ENCODE results near the gene OR2V2. TPM values are rescaled to one million over a fixed set of nuclear protein-coding genes. Genes with fewer than 3 reads are reported as not detected.

Gene OR2V2
- total RNA-seq, 1 donor from 2014 or later: not detected

GRCh38 chr5:181199881-181200638 is 52.7 kb downstream of the OR2V2 start:
- no peak overlapping the region for H3K27ac Mint-ChIP-seq
- H3K27me3 Mint-ChIP-seq: peaks cover 31% of the 10 kb centered on the region
- intact Hi-C loops (cut with micrococcal nuclease): no loop called here
- H3K4me3 Mint-ChIP-seq: no peak overlapping the region
- DNase-seq: no peak
- peaks cover 8% of the 10 kb centered on the region for H3K4me1 Mint-ChIP-seq
- H3K9me3 Mint-ChIP-seq: no peaks in the 10 kb centered on the region
- H3K36me3 Mint-ChIP-seq (ENCODE audit: low read depth): peaks cover 3% of the 10 kb centered on the region

- Mint-ChIP-seq H3K36me3 (ENCODE audit: low read depth) (peaks cover 3% of the 10 kb centered on the region), H3K4me3 (no peak overlapping the region)
- DNase-seq: no peak
These were observed 53.4 kb downstream of the OR2V2 start for GRCh38 chr5:181200816-181201215.

GRCh38 chr5:181203093-181203711 is 55.8 kb downstream of the OR2V2 start:
- intact Hi-C loops (cut with micrococcal nuclease): no loop called here
- Mint-ChIP-seq H3K36me3 (ENCODE audit: low read depth) (peaks cover 13% of the 10 kb centered on the region), H3K27me3 (peaks cover 47% of the 10 kb centered on the region), H3K27ac (no peak overlapping the region), H3K4me1 (peaks cover 30% of the 10 kb centered on the region), H3K9me3 (peaks cover 8% of the 10 kb centered on the region), H3K4me3 (peak overlapping the region; percentile 86)
- DNase-seq: no peak

More at GRCh38 chr5:181200816-181201215, 53.4 kb downstream of the OR2V2 start:
- Mint-ChIP-seq H3K9me3 (no peaks in the 10 kb centered on the region), H3K4me1 (peaks cover 12% of the 10 kb centered on the region), H3K27ac (no peak overlapping the region), H3K27me3 (peaks cover 35% of the 10 kb centered on the region)
- intact Hi-C loops (cut with micrococcal nuclease): no loop called here

GRCh38 chr5:181203777-181204112 is 56.4 kb downstream of the OR2V2 start:
- no peak for DNase-seq
- Mint-ChIP-seq H3K27me3 (peaks cover 47% of the 10 kb centered on the region), H3K9me3 (peaks cover 8% of the 10 kb centered on the region), H3K36me3 (ENCODE audit: low read depth) (peaks cover 13% of the 10 kb centered on the region), H3K27ac (peak overlapping the region; percentile 79), H3K4me1 (peaks cover 32% of the 10 kb centered on the region), H3K4me3 (peak overlapping the region; percentile 86)
- intact Hi-C loops (cut with micrococcal nuclease): no loop called here

- Mint-ChIP-seq H3K4me3 (peak overlapping the region; percentile 86), H3K27ac (peak overlapping the region; percentile 79), H3K9me3 (peaks cover 8% of the 10 kb centered on the region), H3K27me3 (peaks cover 46% of the 10 kb centered on the region), H3K36me3 (ENCODE audit: low read depth) (peaks cover 13% of the 10 kb centered on the region), H3K4me1 (peaks cover 32% of the 10 kb centered on the region)
- intact Hi-C loops (cut with micrococcal nuclease): no loop called here
- peak; percentile 75 for DNase-seq
These were observed 56.9 kb downstream of the OR2V2 start for GRCh38 chr5:181204113-181204825.

GRCh38 chr5:181204826-181205760 is 57.7 kb downstream of the OR2V2 start, which contains the start of gene TRIM7:
Gene TRIM7 (minus strand): TSS chr5:181205196. CDS start chr5:181205110, 86 bp downstream.
- intact Hi-C loops (cut with micrococcal nuclease): no loop called here
- Mint-ChIP-seq H3K27ac (peak within 1 kb of the TSS; percentile 91), H3K4me3 (peak within 1 kb of the TSS; percentile 91), H3K27me3 (peaks cover 42% of the 10 kb centered on the region), H3K4me1 (peaks cover 32% of the 10 kb centered on the region), H3K9me3 (peaks cover 8% of the 10 kb centered on the region), H3K36me3 (ENCODE audit: low read depth) (peaks cover 13% of the 10 kb centered on the region)
- peak; percentile 79 for DNase-seq

GRCh38 chr5:181205761-181206649 is 58.6 kb downstream of the OR2V2 start:
- DNase-seq: peak; percentile 75
- H3K9me3 Mint-ChIP-seq: peaks cover 8% of the 10 kb centered on the region

GRCh38 chr5:181207214-181207959 is 60.0 kb downstream of the OR2V2 start:
- Mint-ChIP-seq H3K36me3 (ENCODE audit: low read depth) (peaks cover 11% of the 10 kb centered on the region), H3K27ac (peak overlapping the region; percentile 91), H3K4me3 (peak overlapping the region; percentile 91), H3K4me1 (peaks cover 31% of the 10 kb centered on the region), H3K9me3 (peaks cover 8% of the 10 kb centered on the region), H3K27me3 (peaks cover 28% of the 10 kb centered on the region)
- peak; percentile 92 for DNase-seq
- intact Hi-C loops (cut with micrococcal nuclease): loop anchor here (1.0 kb wide), 5 partner anchors 11 to 54 kb away; partner anchors contain the start of gene TRIM52

More at GRCh38 chr5:181205761-181206649, 58.6 kb downstream of the OR2V2 start:
- peaks cover 35% of the 10 kb centered on the region for H3K27me3 Mint-ChIP-seq
- peak overlapping the region; percentile 91 for H3K27ac Mint-ChIP-seq
- peaks cover 13% of the 10 kb centered on the region for H3K36me3 Mint-ChIP-seq (ENCODE audit: low read depth)
- intact Hi-C loops (cut with micrococcal nuclease): loop anchor here (1.0 kb wide), 1 partner anchor 40 kb away; no protein-coding TSS in a partner anchor
- H3K4me3 Mint-ChIP-seq: peak overlapping the region; percentile 91
- peaks cover 30% of the 10 kb centered on the region for H3K4me1 Mint-ChIP-seq

- Mint-ChIP-seq H3K4me3 (peak overlapping the region; percentile 91), H3K27ac (peak overlapping the region; percentile 91), H3K27me3 (peaks cover 27% of the 10 kb centered on the region), H3K36me3 (ENCODE audit: low read depth) (peaks cover 11% of the 10 kb centered on the region), H3K9me3 (peaks cover 8% of the 10 kb centered on the region), H3K4me1 (peaks cover 33% of the 10 kb centered on the region)
- intact Hi-C loops (cut with micrococcal nuclease): loop anchor here (1.0 kb wide), 5 partner anchors 10 to 53 kb away; partner anchors contain the start of gene TRIM52
- DNase-seq: no peak
These were observed 60.5 kb downstream of the OR2V2 start for GRCh38 chr5:181207960-181208253.
